ENCODE results near the gene CTNNBL1. TPM values are rescaled to one million over a fixed set of nuclear protein-coding genes. Genes with fewer than 3 reads are reported as not detected.

CTNNBL1 gene
- total and polyA plus RNA-seq, 2 of the 4 experiments (the other 2 are of a cell fraction): 29.9 to 34.1 TPM

DNA sequence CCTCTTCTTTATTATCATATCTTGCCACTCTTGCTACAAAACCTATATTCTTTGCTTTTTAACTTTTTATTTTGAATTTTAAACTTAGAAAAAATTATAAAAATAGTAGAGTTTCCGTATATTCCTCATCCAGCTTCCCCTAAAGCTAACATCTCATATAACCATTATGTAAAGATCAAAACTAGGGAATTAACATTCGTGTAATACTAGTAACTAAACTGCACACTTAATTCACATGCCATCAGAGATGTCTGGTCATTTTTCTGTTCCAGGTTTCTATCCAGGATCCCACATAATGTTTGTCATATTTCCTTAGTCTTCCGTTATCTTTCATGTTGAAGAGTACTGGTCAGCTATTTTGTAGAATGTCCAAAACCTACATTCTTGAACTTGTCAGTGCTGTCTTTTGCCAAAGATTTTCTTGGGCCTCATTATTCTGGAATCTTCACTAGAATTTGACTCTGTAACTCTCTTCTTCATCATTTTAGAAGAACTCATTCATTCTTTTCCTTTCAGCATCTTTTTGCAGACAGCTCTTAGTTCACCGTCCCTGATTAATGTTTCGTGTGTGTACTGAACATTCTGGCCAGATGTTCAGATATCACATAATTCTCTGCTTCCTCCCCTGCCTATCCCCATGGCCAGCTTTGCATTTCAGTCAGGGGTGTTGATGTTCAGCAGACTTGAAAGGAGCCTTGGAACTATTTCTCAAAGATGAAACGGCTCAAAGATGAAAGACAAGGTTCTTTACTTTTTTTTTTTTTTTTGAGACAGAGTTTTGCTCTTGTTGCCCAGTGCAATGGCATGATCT is 9.4 kb downstream of the CTNNBL1 start (continued):
- no peak for TF ChIP-seq RCOR1 (IDR thresholded peaks at IDR 0.05; ENCODE audit: insufficient replicate concordance, low read length)

DNA sequence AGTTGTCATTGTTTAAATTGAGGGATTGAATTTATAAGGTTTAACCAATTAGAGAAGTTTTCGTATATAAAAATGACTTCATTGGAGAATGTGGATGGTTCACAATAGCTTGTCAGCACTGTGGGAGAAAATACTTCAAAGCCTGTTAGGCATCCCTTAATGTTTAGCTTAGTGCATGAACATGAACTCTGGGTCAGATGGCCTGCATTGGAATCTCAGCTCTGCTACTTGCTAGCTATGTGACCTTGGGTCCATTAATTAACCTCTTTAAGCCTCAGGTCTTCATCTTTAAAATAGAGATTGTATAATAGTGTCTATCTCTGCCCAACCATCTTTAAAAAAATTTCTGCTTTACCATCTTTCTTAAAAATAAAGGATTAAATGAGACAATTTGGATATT is 11.1 kb downstream of the CTNNBL1 start:
- WGBS, 2 experiments (ENCODE audit: extremely low coverage in 2 of 2, insufficient read length in 1 of 2): 86% methylated on average over 1 of the region's 1 CpG; no CpG with 5 or more reads in 1 of the 2 experiments
- H2BK120ac ChIP-seq (ENCODE audit: low read depth, low read length): no peak overlapping the region
- no peak overlapping the region for H3K4me3 ChIP-seq (ENCODE audit: insufficient read depth, low read depth, low read length)
- no peak for ATAC-seq (ENCODE audit: low read depth)
- no peak overlapping the region for H3K9ac ChIP-seq (ENCODE audit: low read depth, low read length)
- H3K18ac ChIP-seq (ENCODE audit: low read depth, low read length): no peak overlapping the region
- CTCF ChIA-PET: no interaction called here
- no peak overlapping the region for H2AK9ac ChIP-seq (replicated peaks; ENCODE audit: low read depth, low read length, poor library complexity)
- H3K4me1 ChIP-seq (ENCODE audit: control insufficient read depth, insufficient read depth, low read length): no peaks in the 10 kb centered on the region
- H2BK15ac ChIP-seq (ENCODE audit: low read depth, low read length): no peak overlapping the region
- H2AK5ac ChIP-seq (ENCODE audit: low read depth, low read length): no peak overlapping the region
- peaks cover 15% of the 10 kb centered on the region; the same call in 1 of the 2 replicates for H4K20me1 ChIP-seq (ENCODE audit: insufficient read depth, low read length)
- H4K8ac ChIP-seq (ENCODE audit: low read depth in 2 of 2, low read length in 2 of 2): no peak overlapping the region
- H3K23ac ChIP-seq (ENCODE audit: low read depth, low read length): no peak overlapping the region
- H3K79me1 ChIP-seq (ENCODE audit: low read depth in 1 of 2, low read length in 2 of 2): peaks cover 44 to 61% of the 10 kb centered on the region in 2 experiments
- no peaks in the 10 kb centered on the region for H3K36me3 ChIP-seq (ENCODE audit: control insufficient read depth, insufficient read depth, low read length)
- no peak overlapping the region for H4K91ac ChIP-seq (ENCODE audit: insufficient read depth, low read depth, low read length)
- H3K9me1 ChIP-seq (ENCODE audit: insufficient read depth, low read length): no peaks in the 10 kb centered on the region; the same call in 1 of the 2 replicates
- H2BK5ac ChIP-seq (ENCODE audit: low read depth, low read length, poor library complexity, severe bottlenecking): no peak overlapping the region
- H3K27me3 ChIP-seq (ENCODE audit: control insufficient read depth, insufficient read depth, low read length): no peaks in the 10 kb centered on the region
- H3K4me2 ChIP-seq (ENCODE audit: low read depth, low read length): no peak overlapping the region
- no TSS peak for BruUV-seq (replicated peaks)
- H4K5ac ChIP-seq (ENCODE audit: low read depth, low read length): no peak overlapping the region
- in situ Hi-C loops (cut with MboI; ENCODE audit: low sequenced_read_pairs) (no loop called here), dilution Hi-C loops (cut with HindIII; ENCODE audit: low sequenced_read_pairs, unreplicated experiment) (no loop called here), intact Hi-C loops (cut with micrococcal nuclease) (no loop called here)
- POLR2A ChIA-PET (ENCODE audit: unreplicated experiment): no interaction called here
- no peaks in the 10 kb centered on the region for H3K9me3 ChIP-seq (ENCODE audit: control insufficient read depth, insufficient read depth, low read length)
- DNase-seq: no peak
- H3K4ac ChIP-seq (ENCODE audit: low read depth, low read length): no peak overlapping the region
- H2AFZ ChIP-seq (replicated peaks; ENCODE audit: low read length, poor library complexity): no peak overlapping the region
- no peak overlapping the region for H2BK20ac ChIP-seq (ENCODE audit: low read depth, low read length)
- H3K56ac ChIP-seq (ENCODE audit: extremely low read depth, insufficient read depth, low read length): no peak overlapping the region
- no peak overlapping the region for H3K27ac ChIP-seq (ENCODE audit: insufficient read depth, low read length)
- H3K14ac ChIP-seq (replicated peaks; ENCODE audit: low read depth, low read length): no peak overlapping the region
- TF ChIP-seq MXI1 (IDR thresholded peaks at IDR 0.05; ENCODE audit: borderline replicate concordance, low read depth, low read length) (no peak), RAD21 (IDR thresholded peaks at IDR 0.05; ENCODE audit: low read length) (no peak), BHLHE40 (IDR thresholded peaks at IDR 0.05; ENCODE audit: low read depth, low read length) (no peak), POLR2A (IDR thresholded peaks at IDR 0.05; ENCODE audit: low read depth, low read length) (no peak), MAFK (IDR thresholded peaks at IDR 0.05; ENCODE audit: low read depth, low read length) (no peak), RCOR1 (IDR thresholded peaks at IDR 0.05; ENCODE audit: insufficient replicate concordance, low read length) (no peak), FOS (IDR thresholded peaks at IDR 0.05; ENCODE audit: low read depth, low read length) (no peak), NFE2L2 (IDR thresholded peaks at IDR 0.05; ENCODE audit: low read depth, low read length) (no peak), RFX5 (IDR thresholded peaks at IDR 0.05; ENCODE audit: low read depth, low read length) (no peak), MAZ (IDR thresholded peaks at IDR 0.05; ENCODE audit: borderline replicate concordance, low read depth, low read length) (no peak)
- TF ChIP-seq, protein P1, sequence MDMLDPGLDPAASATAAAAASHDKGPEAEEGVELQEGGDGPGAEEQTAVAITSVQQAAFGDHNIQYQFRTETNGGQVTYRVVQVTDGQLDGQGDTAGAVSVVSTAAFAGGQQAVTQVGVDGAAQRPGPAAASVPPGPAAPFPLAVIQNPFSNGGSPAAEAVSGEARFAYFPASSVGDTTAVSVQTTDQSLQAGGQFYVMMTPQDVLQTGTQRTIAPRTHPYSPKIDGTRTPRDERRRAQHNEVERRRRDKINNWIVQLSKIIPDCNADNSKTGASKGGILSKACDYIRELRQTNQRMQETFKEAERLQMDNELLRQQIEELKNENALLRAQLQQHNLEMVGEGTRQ (IDR thresholded peaks at IDR 0.05; ENCODE audit: low read depth, low read length): no peak
- TF ChIP-seq, protein P2, sequence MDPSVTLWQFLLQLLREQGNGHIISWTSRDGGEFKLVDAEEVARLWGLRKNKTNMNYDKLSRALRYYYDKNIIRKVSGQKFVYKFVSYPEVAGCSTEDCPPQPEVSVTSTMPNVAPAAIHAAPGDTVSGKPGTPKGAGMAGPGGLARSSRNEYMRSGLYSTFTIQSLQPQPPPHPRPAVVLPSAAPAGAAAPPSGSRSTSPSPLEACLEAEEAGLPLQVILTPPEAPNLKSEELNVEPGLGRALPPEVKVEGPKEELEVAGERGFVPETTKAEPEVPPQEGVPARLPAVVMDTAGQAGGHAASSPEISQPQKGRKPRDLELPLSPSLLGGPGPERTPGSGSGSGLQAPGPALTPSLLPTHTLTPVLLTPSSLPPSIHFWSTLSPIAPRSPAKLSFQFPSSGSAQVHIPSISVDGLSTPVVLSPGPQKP (IDR thresholded peaks at IDR 0.05; ENCODE audit: borderline replicate concordance, low read depth, low read length): no peak
- TF ChIP-seq, protein P3, sequence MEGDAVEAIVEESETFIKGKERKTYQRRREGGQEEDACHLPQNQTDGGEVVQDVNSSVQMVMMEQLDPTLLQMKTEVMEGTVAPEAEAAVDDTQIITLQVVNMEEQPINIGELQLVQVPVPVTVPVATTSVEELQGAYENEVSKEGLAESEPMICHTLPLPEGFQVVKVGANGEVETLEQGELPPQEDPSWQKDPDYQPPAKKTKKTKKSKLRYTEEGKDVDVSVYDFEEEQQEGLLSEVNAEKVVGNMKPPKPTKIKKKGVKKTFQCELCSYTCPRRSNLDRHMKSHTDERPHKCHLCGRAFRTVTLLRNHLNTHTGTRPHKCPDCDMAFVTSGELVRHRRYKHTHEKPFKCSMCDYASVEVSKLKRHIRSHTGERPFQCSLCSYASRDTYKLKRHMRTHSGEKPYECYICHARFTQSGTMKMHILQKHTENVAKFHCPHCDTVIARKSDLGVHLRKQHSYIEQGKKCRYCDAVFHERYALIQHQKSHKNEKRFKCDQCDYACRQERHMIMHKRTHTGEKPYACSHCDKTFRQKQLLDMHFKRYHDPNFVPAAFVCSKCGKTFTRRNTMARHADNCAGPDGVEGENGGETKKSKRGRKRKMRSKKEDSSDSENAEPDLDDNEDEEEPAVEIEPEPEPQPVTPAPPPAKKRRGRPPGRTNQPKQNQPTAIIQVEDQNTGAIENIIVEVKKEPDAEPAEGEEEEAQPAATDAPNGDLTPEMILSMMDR (conservative IDR thresholded peaks at IDR 0.05; ENCODE audit: low read depth, low read length): no peak
